Bone marrow (tissue), 2 donors: ENCODE measurements around the gene P2RY4.
"Not testable (repeated sequence)": the region's sequence is repeated elsewhere in the genome, so short reads cannot be mapped to it uniquely, and the experiment has no call there.

Experiments
- DNase-seq, 2 donors: peaks; one replicate each; lab custom pipeline; 2025; lab: John Stamatoyannopoulos, UW

P2RY4 gene

DNA sequence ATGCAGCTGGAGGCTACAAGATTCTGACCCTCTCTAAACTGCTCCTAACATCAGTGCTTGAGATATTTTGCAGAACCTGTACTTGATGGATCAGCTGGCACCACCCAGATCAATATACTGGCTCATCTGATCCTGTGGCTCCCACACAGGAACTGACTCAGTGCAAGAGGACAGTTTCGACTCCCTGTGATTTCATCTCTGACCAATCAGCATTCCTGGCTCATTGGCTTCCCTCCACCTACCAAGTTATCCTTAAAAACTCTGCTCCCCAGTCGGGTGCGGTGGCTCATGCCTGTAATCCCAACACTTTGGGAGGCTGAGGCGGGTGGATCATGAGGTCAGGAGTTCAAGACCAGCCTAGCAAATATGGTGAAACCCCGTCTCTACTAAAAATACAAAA lies 16.4 kb downstream of the P2RY4 start:
- DNase-seq, result not testable (repeated sequence)

DNA sequence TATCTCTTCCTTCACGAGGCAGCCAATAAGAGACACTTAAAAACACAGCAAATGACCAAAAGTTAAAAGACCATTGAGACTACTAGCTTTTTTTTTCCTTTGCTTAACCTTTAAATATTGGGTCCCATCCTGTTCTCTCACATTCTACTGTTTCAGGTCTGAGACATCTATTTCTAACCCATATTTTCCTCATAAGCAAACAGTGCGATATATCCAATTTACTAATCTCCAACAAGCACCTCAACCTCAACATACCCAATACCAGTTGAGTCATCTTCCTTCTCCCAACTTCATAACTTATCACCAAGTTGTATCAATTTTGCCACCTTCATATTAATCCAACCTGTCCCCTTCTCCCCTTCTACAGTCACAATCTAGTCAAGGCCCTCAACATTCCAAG lies 18.5 kb downstream of the P2RY4 start:
- DNase-seq, result no peak

GRCh38 chrX:70240751-70241150 lies 19.3 kb downstream of the P2RY4 start:
- DNase-seq, result no peak

- DNase-seq, result no peak
These were observed 25.6 kb downstream of the P2RY4 start, which contains the start of gene AWAT1 for GRCh38 chrX:70234355-70234754. Gene AWAT1 (plus strand): TSS chrX:70234655. CDS start chrX:70234696, 41 bp downstream.

GRCh38 chrX:70231666-70232065 lies 28.3 kb downstream of the P2RY4 start:
- no peak for DNase-seq

- DNase-seq, result no peak
These were observed 33.3 kb downstream of the P2RY4 start for GRCh38 chrX:70226687-70227086.

GRCh38 chrX:70226048-70226447 lies 34.0 kb downstream of the P2RY4 start:
- DNase-seq, result no peak

DNA sequence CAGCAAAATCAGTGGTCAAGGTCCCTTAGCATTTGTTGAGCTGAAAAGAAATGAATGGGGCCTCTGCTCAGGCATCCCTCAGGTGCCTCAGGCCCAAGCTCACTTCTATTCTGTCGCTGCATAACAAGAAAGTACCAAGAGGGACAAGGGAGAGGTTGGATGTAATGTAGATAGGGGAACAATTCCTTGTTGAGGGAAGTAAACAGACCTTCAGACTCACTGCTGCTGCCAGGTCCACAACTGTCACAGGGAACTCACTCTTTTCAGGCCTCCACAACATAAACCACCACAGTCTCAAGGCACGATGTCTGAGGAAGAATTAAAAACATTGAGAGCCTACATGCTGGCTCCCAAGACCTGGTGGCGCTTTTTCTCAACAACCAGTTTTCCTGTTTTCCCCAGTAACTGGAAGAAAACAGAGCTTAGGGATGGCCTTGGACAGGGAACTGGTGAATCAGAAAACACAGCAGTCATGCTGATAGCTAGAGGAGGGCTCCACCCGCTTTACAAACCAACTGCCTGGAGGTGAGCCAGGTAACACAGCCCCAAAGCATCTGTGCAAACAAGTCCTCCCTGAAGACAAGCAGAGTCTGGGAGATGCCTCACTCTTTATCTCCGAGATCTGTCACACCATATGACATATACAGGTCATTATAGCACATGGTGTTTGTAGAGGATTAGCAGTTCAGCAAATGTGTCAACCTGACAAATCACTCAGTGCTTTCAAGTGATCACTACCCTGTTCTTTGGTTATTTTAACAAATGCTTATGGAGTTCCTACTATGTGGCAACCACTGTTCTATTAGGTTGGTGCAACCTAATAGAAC lies 39.9 kb downstream of the P2RY4 start:
- no peak for DNase-seq

DNA sequence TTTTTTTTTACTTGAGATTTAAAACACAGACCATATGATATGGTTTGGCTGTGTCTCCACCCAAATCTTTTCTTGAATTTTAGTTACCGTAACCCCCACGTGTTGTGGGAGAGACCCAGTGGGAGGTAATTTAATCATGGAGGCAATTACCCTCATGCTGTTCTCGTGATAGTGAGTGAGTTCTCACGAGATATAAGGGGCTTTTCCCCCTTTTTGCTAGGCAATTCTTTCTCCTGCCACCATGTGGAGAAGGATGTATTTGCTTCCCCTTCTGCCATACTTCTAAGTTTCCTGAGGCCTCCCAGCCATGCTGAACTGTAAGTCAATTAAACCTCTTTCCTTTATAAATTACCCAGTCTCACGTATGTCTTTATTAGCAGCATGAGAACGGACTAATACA lies 50.4 kb downstream of the P2RY4 start:
- DNase-seq, result not testable (repeated sequence)

DNA sequence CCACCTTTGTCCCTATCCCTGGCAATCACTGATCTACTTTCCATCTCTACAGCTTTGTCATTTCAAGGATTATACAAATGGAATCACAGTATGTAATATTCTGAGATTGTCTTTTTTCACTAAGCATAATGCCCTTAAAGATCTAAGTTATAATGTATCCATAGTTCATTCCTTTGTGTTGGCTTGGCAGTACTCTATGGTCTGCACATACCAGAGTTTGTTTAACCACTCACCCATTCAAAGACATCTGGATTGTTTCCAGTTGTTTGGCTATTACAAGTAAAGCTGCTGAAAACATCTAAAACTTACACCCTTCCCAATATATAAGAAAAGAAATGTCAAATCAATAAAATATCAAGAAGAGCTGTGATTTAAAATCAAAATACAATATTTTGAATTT lies 51.5 kb downstream of the P2RY4 start:
- no peak for DNase-seq
